Effector memory CD8-positive, alpha-beta T cell (primary cell): Measurements from ENCODE around the gene HAUS8.

Experiments
- ATAC-seq: fragments of 150-1000 bp; cut with Tn5 transposase; replicated peaks from 2 replicates; pipeline ENCODE4 v1.10.0; 2021; ENCODE audit warnings: mild to moderate bottlenecking, moderate library complexity
- DNase-seq, 3 experiments: peaks; one replicate each; pipeline ENCODE4 v3.0.0; 2021
- H3K27ac Mint-ChIP-seq, 2 donors: one replicate each; pipeline ENCODE4 v1.8.0; 2022; ENCODE audit warnings: mild to moderate bottlenecking in 2 of 2, mixed read lengths in 2 of 2, moderate library complexity in 2 of 2
- H3K27me3 Mint-ChIP-seq, 2 donors: one replicate each; pipeline ENCODE4 v1.8.0; 2022; ENCODE audit warnings: mixed read lengths in 2 of 2
- H3K36me3 Mint-ChIP-seq: one replicate; pipeline ENCODE4 v1.8.0; 2022; ENCODE audit warnings: mild to moderate bottlenecking, moderate library complexity, mixed read lengths; ENCODE audit not compliant: insufficient read depth
- H3K4me1 Mint-ChIP-seq, 2 donors: one replicate each; pipeline ENCODE4 v1.8.0; 2022; ENCODE audit warnings: low read depth in 2 of 2, mixed read lengths in 2 of 2
- H3K4me3 Mint-ChIP-seq, 2 donors: one replicate each; pipeline ENCODE4 v1.8.0; 2022; ENCODE audit warnings: mild to moderate bottlenecking in 2 of 2, mixed read lengths in 2 of 2, moderate library complexity in 2 of 2
- H3K9me3 Mint-ChIP-seq, 2 donors: one replicate each; pipeline ENCODE4 v1.8.0; 2022; ENCODE audit warnings: mixed read lengths in 2 of 2

HAUS8 gene

DNA sequence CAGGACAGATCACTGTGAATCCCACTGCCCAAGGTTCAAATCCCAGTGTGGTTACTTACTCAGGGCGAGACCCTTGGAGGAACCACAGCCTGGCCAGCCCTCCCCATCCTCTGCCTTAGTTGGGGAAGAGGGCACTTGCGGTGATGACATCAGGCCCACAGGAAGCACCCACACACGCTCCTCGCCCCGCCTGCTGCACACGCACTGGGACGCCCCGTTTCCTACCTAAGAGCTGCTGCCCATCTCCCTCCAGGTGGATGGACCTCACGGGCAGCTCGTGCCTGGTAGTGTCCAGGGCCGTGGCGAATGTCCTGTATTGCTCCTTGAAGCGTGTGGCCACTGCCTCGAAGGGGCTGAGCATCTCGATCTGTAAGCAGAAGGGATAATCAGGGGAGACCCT is 19.6 kb downstream of the HAUS8 start:
- H3K27ac Mint-ChIP-seq, result no peak overlapping the region
- no peaks in the 10 kb centered on the region for H3K27me3 Mint-ChIP-seq
- H3K4me3 Mint-ChIP-seq, result no peak overlapping the region
- no peak for ATAC-seq
- H3K9me3 Mint-ChIP-seq, result no peaks in the 10 kb centered on the region
- peaks cover 39% of the 10 kb centered on the region for H3K36me3 Mint-ChIP-seq
- H3K4me1 Mint-ChIP-seq, result no peaks in the 10 kb centered on the region
- DNase-seq, result no peak

DNA sequence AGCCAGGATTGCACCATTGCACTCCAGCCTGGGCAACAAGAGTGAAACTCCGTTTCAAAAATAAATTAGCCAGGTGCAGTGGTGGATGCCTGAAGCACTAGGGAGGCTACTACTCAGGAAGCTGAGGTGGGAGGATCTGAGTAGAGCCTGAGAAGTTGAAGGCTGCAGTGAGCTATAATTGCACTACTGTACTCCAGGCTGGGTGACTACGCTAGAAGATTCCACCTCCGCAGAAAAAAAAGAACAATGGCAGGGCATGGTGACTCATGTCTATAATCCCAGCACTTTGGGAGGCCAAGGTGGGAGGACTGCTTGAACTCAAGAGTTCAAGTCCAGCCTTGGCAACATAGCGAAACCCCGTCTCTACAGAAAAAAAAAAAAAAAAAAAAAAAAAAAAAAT is 20.5 kb downstream of the HAUS8 start:
- Mint-ChIP-seq H3K27me3 (no peaks in the 10 kb centered on the region), H3K36me3 (peaks cover 43% of the 10 kb centered on the region)
- no peak for DNase-seq

DNA sequence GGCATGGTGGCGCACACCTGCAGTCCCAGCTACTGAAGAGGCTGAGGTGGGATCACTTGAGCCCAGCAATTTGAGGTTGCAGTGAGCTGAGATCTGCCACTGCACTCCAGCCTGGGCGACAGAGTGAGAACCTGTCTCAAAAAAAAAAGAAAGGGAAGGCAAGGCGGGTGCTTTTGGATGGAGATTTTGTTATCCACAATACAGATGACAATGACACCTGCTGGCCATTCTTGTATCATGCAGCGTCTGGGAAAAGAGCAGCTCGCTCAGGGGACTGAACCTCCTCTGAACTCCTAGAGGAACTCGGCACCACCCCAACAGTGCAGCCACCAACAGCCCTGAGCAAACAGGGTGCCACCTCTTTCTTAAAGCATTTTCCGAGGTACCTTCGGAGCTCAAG is 22.8 kb downstream of the HAUS8 start:
- Mint-ChIP-seq H3K27me3 (no peaks in the 10 kb centered on the region), H3K36me3 (peaks cover 30% of the 10 kb centered on the region), H3K27ac (no peak overlapping the region), H3K4me3 (no peak overlapping the region), H3K9me3 (no peaks in the 10 kb centered on the region), H3K4me1 (no peaks in the 10 kb centered on the region)
- no peak for ATAC-seq
- DNase-seq, result peak; percentile 14 to 22 (median 22)

More for the DNA sequence above, 20.5 kb downstream of the HAUS8 start:
- Mint-ChIP-seq H3K9me3 (no peaks in the 10 kb centered on the region), H3K4me1 (no peaks in the 10 kb centered on the region), H3K27ac (no peak overlapping the region), H3K4me3 (no peak overlapping the region)
- no peak for ATAC-seq

DNA sequence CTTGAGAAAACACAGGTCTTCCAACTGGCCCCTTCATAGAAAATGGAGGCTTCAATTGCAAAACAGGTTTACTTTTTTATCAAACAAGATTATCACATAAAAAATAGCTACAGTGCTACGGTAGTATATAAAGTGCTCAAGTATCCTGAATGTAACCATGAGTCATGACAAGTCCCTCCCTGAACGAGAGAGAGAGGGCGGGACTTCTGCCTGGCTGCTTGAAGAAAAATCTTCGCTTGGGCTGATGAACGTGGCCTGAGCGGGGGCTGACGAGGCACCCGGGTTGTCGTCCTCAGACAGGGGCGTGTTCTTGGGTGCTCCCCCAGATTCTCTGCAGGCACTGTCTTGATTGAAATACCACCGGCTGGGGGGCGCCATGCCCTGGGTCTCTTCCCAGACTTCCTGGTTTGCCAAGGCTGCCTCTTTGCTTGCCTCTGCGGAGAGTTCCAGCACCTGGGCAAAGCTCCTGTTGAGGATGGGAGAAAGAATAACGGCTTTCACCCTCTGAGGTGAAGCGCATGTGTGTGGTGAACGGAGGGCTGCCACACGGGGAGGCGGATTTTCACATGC is 25.5 kb downstream of the HAUS8 start:
- ATAC-seq, result no peak
- no peaks in the 10 kb centered on the region for H3K9me3 Mint-ChIP-seq
- H3K36me3 Mint-ChIP-seq, result peaks cover 25% of the 10 kb centered on the region
- H3K4me1 Mint-ChIP-seq, result no peaks in the 10 kb centered on the region
- H3K27me3 Mint-ChIP-seq, result no peaks in the 10 kb centered on the region
- no peak for DNase-seq
- H3K27ac Mint-ChIP-seq, result peak overlapping the region in 1 of 2 donors; percentile 38
- no peak overlapping the region for H3K4me3 Mint-ChIP-seq

DNA sequence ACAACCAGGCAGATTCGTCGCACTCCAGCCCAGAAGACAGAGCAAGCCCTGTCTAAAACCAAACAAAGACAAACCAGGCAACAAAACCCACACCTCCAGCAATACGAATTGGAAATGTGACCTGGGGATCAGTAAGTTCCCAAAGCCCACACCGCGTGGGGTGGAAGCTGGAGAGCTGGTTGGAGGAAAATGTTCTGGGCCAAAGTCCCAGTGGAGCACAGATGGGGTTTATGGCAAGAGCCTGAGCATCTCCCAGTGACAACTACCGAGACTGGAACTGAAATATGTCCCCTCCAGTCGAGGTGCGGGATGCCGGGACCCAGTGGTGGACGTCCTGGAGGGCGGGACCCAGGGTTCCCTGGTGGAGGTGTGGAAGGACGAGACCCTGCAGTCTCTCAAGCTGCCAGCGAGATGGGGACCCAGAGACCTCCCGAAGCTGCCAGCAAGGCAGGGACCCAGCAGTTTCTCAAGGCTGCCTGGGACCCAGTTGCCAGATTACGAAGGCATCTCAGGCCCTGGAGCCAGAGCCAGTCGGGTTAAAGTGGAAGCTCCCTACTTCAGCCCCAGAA is 26.3 kb downstream of the HAUS8 start:
- no peak for DNase-seq
- Mint-ChIP-seq H3K36me3 (peaks cover 25% of the 10 kb centered on the region), H3K4me3 (no peak overlapping the region), H3K27ac (peak overlapping the region in 1 of 2 donors; percentile 31), H3K27me3 (no peaks in the 10 kb centered on the region), H3K4me1 (no peaks in the 10 kb centered on the region), H3K9me3 (no peaks in the 10 kb centered on the region)
- no peak for ATAC-seq

DNA sequence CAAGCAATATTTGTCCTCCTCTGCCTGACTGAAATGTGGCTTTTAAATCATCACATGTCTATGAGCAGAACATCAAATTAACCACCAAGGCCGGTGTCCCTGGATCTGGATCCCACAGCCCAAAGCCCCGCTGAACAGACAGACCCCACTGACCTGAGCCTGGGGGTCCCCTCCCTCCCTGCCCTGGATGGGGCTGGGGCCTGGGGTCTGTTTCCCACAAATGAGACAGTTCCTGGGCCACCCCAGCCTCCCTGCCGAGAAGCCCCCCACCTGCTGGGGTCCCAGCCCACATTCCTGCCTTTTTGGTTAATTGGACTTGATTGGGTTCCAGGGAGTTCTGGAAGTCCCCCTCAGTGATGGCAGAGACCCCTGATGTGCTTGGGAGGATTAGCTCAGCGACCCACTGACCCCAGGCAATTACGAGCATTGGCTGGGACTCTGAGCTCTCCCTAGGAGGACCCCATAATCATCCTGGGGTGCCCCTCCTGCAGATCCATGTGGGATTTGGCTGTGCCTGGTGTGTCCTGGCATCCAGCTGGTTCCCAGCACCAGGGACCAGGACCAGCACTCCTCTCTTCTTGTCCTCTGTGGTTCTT is 29.2 kb downstream of the HAUS8 start:
- H3K27me3 Mint-ChIP-seq, result peaks cover 12 to 13% of the 10 kb centered on the region in 2 donors
- H3K4me1 Mint-ChIP-seq, result no peaks in the 10 kb centered on the region
- H3K27ac Mint-ChIP-seq, result no peak overlapping the region
- DNase-seq, result no peak
- H3K4me3 Mint-ChIP-seq, result no peak overlapping the region
- ATAC-seq, result no peak
- no peaks in the 10 kb centered on the region for H3K9me3 Mint-ChIP-seq
- peaks cover 8% of the 10 kb centered on the region for H3K36me3 Mint-ChIP-seq

DNA sequence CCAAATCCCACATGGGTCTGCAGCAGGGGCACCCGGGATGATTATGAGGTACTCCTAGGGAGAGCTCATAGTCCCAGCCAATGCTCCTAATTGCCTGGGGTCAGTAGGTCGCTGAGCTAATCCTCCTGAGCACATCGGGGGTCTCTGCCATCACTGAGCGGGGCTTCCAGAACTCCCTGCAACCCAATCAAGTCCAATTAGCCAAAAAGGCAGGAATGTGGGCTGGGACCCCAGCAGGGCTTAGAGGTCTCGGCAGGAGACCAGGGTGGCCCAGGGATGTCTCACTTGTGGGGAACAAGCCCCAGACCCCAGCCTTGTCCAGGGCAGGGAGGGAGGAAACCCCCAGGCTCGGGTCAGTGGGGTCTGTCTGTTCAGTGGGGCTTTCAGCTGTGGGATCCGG is 31.5 kb downstream of the HAUS8 start:
- DNase-seq (no peak), ATAC-seq (no peak)
- Mint-ChIP-seq H3K36me3 (no peaks in the 10 kb centered on the region), H3K9me3 (no peaks in the 10 kb centered on the region), H3K4me3 (no peak overlapping the region), H3K27ac (peak overlapping the region in 1 of 2 donors; percentile 49), H3K4me1 (no peaks in the 10 kb centered on the region), H3K27me3 (peaks cover 26 to 36% of the 10 kb centered on the region in 2 donors)

DNA sequence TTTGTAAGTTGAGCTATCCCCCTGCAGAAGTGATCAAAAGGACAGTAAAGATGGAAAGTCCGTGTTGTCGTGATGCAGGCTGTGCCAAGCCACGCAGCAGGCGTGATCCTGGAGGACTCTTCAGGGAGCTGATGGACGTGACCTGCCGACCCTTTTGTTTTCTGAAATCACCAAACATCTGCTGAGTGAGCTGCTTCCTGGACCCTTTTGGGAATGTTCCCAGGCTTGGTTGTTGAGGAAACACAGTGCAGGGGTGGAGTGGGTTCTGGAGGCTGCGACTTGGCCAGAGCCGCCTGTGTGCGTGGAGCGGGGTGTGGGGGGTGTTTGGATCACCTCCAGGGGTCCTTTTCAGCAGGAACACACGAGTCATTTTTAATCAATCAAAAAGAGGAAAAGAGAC is 33.3 kb downstream of the HAUS8 start:
- H3K9me3 Mint-ChIP-seq, result no peaks in the 10 kb centered on the region
- no peak overlapping the region for H3K27ac Mint-ChIP-seq
- H3K4me1 Mint-ChIP-seq, result no peaks in the 10 kb centered on the region
- no peaks in the 10 kb centered on the region for H3K36me3 Mint-ChIP-seq
- no peak overlapping the region for H3K4me3 Mint-ChIP-seq
- ATAC-seq (no peak), DNase-seq (no peak)
- peaks cover 34 to 48% of the 10 kb centered on the region in 2 donors for H3K27me3 Mint-ChIP-seq

DNA sequence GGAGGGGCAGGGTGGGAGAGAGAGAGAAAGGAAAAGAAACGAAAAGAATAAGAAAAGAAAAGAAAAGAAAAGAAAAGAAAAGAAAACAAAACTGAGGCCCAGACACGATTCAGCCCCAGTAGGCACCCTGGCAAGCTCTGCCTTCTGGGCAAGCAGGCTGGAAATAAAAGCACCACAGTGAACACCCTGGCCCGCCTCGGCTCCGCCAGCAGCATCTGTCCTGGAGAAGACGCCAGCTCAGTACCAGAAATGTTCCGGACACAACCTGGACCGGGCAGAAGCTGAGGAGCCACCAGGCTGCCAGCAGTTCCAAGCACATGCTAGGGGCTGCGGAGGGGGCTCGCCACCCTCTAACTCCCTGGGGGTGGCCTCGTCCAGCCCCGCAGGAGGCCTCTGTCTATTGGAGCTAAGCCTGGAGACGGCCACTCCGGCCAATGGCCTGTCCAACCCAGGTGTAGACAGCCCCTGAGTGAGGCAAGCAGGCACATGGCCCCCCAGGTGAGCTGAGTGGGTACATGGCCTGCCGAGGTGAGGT is 37.2 kb downstream of the HAUS8 start:
- peak overlapping the region in 1 of 2 donors; percentile 39 for H3K27ac Mint-ChIP-seq
- ATAC-seq, result no peak

DNA sequence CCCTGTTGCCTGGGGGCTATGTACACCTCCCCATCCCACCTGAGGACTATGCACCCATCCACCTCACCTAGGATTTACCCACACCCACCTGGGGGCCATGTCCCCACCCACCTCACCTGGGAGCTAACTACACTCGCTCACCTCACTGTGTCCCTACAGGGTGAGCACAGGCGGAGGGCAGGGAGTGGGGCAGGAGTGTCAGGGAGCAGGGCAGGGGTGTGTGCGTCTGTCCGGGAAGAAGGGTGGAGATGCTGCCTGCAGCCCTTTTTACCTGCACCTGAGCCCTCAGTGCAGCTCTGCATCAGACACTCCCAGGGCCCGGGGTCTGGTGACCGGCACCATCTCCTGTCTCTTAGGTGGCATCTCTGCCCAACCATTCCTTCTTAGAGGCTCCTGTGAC is 38.1 kb downstream of the HAUS8 start:
- H3K27me3 Mint-ChIP-seq, result peaks cover 30 to 81% of the 10 kb centered on the region in 2 donors
- no peaks in the 10 kb centered on the region for H3K36me3 Mint-ChIP-seq
- DNase-seq (no peak), ATAC-seq (no peak)
- H3K9me3 Mint-ChIP-seq, result no peaks in the 10 kb centered on the region
- no peaks in the 10 kb centered on the region for H3K4me1 Mint-ChIP-seq
- no peak overlapping the region for H3K27ac Mint-ChIP-seq
- no peak overlapping the region for H3K4me3 Mint-ChIP-seq

More for the DNA sequence above, 37.2 kb downstream of the HAUS8 start:
- peaks cover 34 to 74% of the 10 kb centered on the region in 2 donors for H3K27me3 Mint-ChIP-seq
- DNase-seq, result no peak
- H3K9me3 Mint-ChIP-seq, result no peaks in the 10 kb centered on the region
- no peaks in the 10 kb centered on the region for H3K36me3 Mint-ChIP-seq
- H3K4me3 Mint-ChIP-seq, result no peak overlapping the region
- no peaks in the 10 kb centered on the region for H3K4me1 Mint-ChIP-seq

DNA sequence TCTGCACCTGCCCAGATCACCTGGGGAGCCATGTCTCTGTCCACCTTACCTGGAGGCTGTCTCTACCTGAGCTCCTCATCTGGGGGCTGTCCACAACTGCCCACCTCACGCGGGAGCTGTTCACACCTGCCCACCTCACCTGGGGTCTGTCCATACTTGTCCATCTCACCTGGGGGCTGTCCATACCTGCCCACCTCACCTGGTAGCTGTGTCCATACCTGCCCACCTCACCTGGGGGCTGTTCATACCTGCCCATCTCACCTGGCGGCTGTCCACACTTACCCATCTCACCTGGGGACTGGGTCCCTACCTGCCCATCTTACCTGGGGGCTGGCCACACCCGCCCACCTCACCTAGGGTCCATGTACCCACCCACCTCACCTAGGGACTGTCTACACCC is 38.6 kb downstream of the HAUS8 start:
- Mint-ChIP-seq H3K27me3 (peaks cover 24 to 76% of the 10 kb centered on the region in 2 donors), H3K9me3 (no peaks in the 10 kb centered on the region), H3K4me1 (no peaks in the 10 kb centered on the region), H3K4me3 (no peak overlapping the region), H3K27ac (no peak overlapping the region), H3K36me3 (no peaks in the 10 kb centered on the region)
- no peak for ATAC-seq
- DNase-seq, result no peak

DNA sequence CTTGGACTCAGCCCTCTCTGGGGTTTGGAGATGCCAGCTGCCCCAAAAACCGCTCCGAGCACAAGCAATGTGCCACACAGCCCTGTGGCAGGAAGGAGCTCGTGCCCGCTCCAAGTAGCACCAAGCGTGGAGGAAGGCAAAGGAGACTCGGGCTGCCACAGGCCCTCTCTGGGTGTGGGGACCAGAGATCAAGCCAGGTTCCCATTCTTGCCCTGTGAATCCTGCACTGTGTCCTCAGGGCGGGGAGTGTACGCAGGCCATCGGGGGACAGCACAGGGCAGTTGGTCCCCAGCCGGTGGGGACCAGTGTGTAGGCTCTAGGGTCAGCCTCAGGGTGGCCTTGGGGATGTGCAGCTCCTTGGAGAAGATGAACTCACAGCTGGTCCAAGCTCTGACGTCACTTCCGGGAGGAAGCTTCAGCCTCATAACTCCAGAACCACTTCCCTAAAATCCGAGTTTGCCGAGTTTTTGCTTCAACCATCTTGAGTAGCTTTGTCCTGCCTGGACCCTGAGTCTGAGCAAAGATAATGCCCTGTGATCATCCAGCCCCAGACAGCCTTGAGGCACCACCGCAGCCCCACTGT is 39.3 kb downstream of the HAUS8 start:
- DNase-seq, result no peak
- Mint-ChIP-seq H3K9me3 (no peaks in the 10 kb centered on the region), H3K4me3 (no peak overlapping the region), H3K27ac (no peak overlapping the region), H3K36me3 (no peaks in the 10 kb centered on the region), H3K27me3 (peaks cover 22 to 72% of the 10 kb centered on the region in 2 donors), H3K4me1 (no peaks in the 10 kb centered on the region)
- ATAC-seq, result no peak

DNA sequence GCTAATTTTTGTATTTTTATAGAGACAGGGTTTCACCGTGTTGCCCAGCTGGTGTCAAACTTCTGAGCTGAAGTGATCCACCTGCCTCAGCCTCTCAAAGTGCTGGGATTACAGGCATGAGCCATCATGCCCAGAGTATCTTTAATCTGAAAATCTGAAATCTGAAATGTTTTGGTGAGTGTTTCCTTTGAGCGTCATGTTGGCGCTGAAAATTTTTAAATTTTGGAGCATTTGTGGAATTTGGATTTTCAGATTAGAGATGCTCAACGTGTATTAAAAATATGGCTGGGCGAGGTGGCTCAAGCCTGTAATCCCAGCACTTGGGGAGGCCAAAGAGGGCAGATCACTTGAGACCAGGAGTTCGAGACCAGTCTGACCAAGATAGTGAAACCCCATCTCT is 43.5 kb downstream of the HAUS8 start:
- no peak for DNase-seq
- ATAC-seq, result no peak
- no peak overlapping the region for H3K4me3 Mint-ChIP-seq
- H3K4me1 Mint-ChIP-seq, result peaks cover 3 to 11% of the 10 kb centered on the region in 2 donors
- no peaks in the 10 kb centered on the region for H3K36me3 Mint-ChIP-seq
- H3K27me3 Mint-ChIP-seq, result peaks cover 36 to 75% of the 10 kb centered on the region in 2 donors
- H3K9me3 Mint-ChIP-seq, result no peaks in the 10 kb centered on the region
- no peak overlapping the region for H3K27ac Mint-ChIP-seq

DNA sequence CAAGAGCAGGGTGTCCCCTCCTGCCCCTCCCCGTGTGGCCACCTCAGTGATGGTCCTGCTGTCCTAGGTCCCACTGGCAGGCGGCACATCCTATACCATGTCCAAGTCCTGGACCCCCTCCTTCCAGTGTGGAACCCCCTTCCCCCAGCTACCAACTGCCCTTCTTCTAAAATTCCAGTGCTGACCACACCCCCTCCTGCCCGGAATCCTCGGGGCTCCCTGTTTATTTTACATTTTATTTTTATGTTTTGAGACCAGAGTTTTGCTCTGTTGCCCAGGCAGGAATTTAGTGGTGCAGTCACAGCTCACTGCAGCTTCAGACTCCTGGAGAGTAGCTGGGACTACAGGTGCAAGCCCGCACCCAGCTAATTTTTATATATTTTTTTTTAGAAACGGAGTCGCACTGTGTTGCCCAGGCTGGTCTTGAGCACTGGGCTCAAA is 47.7 kb downstream of the HAUS8 start:
- H3K36me3 Mint-ChIP-seq, result no peaks in the 10 kb centered on the region
- peaks cover 10 to 17% of the 10 kb centered on the region in 2 donors for H3K4me1 Mint-ChIP-seq

More for the DNA sequence above, 47.7 kb downstream of the HAUS8 start:
- Mint-ChIP-seq H3K27ac (peak overlapping the region in 1 of 2 donors; percentile 39), H3K9me3 (peaks cover 0 to 3% of the 10 kb centered on the region in 2 donors), H3K4me3 (peak overlapping the region; percentile 63 to 66), H3K27me3 (peaks cover 66 to 87% of the 10 kb centered on the region in 2 donors)
- no peak for ATAC-seq
- DNase-seq, result no peak
